ENCODE results near the gene QRICH2. TPM values are rescaled to one million over a fixed set of nuclear protein-coding genes. Genes with fewer than 3 reads are reported as not detected.

QRICH2 gene
- total and polyA plus RNA-seq, 10 of the 15 experiments (the other 5 are each of a cell fraction or from before 2014, with no cell fraction given), result 0.04 to 0.72 (median 0.25) TPM

DNA sequence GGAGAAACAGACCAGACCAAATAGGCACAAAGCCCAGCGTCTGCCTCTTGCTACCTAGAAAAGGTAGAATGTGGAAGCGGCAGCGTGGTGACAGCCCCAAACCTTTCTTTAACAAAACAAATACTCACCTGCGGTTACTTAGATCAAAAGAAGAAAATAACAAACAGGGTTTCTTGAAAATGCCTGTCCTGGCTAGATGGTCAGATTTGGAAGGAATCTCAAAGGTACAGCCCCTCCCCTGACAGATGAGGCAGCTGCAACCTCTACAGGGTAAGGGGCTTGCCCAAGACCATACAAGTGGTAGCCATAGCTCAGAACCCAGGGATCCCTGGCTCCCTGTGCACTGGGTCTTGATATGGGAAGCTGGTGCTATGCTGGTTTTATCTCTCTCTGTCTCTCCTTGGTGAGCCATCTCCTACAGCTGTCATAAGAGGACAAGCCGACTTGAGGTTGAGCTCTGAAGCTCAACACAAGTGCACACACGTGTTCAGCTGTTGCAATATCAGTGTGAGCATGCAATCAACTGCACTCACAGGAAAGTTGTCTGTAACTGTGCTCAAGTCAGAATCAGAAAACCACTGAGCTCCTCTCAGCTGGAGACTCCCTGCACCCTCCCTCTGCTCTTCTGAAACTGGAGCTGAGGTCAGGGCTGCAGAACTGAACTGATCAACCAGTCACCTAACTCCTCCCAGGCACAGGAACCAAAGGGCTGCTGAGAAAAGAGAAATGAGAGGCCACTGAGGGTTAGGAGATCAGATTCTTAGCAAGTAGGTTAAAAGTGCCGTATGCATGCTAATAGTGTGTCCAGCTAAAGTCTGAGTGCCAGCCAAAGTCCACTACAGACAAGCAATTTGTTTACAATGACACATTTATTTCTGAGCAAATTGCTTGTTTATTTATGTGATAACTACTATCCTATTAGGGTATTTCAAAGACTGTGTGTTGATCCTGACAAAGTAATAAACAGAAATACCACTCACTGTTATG lies 61.7 kb downstream of the QRICH2 start (continued):
- TF ChIP-seq IKZF2 (IDR thresholded peaks at IDR 0.05) (peak; percentile 85 to 88), EP300 (IDR thresholded peaks at IDR 0.05; ENCODE audit: borderline replicate concordance in 1 of 2, control insufficient read depth in 1 of 2, low read depth in 2 of 2, low read length in 2 of 2) (peak; percentile 68 to 81), ZNF274 (IDR thresholded peaks at IDR 0.05; ENCODE audit: insufficient read depth, insufficient read length) (no peak), NFYA (IDR thresholded peaks at IDR 0.05; ENCODE audit: borderline replicate concordance, low read depth, low read length) (no peak), SUZ12 (IDR thresholded peaks at IDR 0.05; ENCODE audit: unreplicated experiment) (no peak), LARP7 (IDR thresholded peaks at IDR 0.05) (no peak), ZNF24 (IDR thresholded peaks at IDR 0.05) (peak; percentile 60; the same call in 1 of the 2 replicates), SMAD1 (IDR thresholded peaks at IDR 0.05; ENCODE audit: low read depth, partially characterized antibody) (no peak), ASH2L (IDR thresholded peaks at IDR 0.05; ENCODE audit: borderline replicate concordance, low read depth) (no peak), MTA3 (IDR thresholded peaks at IDR 0.05; ENCODE audit: borderline replicate concordance, low read length) (peak; percentile 60; the same call in 1 of the 2 replicates), TCF12 (IDR thresholded peaks at IDR 0.05; ENCODE audit: low read depth, low read length) (peak; percentile 84; the same call in 1 of the 2 replicates), CHD1 (IDR thresholded peaks at IDR 0.05; ENCODE audit: low read depth, low read length) (no peak), IRF4 (IDR thresholded peaks at IDR 0.05; ENCODE audit: low read depth, low read length) (peak; percentile 87), NR2F1 (conservative IDR thresholded peaks at IDR 0.05) (peak; percentile 95), PAX8 (IDR thresholded peaks at IDR 0.05) (no peak), ESRRA (IDR thresholded peaks at IDR 0.05; ENCODE audit: low read length) (no peak), KLF5 (IDR thresholded peaks at IDR 0.05; ENCODE audit: partially characterized antibody) (peak; percentile 40), ZNF384 (IDR thresholded peaks at IDR 0.05; ENCODE audit: borderline replicate concordance, low read depth, low read length) (no peak)
- TF ChIP-seq, protein P1, sequence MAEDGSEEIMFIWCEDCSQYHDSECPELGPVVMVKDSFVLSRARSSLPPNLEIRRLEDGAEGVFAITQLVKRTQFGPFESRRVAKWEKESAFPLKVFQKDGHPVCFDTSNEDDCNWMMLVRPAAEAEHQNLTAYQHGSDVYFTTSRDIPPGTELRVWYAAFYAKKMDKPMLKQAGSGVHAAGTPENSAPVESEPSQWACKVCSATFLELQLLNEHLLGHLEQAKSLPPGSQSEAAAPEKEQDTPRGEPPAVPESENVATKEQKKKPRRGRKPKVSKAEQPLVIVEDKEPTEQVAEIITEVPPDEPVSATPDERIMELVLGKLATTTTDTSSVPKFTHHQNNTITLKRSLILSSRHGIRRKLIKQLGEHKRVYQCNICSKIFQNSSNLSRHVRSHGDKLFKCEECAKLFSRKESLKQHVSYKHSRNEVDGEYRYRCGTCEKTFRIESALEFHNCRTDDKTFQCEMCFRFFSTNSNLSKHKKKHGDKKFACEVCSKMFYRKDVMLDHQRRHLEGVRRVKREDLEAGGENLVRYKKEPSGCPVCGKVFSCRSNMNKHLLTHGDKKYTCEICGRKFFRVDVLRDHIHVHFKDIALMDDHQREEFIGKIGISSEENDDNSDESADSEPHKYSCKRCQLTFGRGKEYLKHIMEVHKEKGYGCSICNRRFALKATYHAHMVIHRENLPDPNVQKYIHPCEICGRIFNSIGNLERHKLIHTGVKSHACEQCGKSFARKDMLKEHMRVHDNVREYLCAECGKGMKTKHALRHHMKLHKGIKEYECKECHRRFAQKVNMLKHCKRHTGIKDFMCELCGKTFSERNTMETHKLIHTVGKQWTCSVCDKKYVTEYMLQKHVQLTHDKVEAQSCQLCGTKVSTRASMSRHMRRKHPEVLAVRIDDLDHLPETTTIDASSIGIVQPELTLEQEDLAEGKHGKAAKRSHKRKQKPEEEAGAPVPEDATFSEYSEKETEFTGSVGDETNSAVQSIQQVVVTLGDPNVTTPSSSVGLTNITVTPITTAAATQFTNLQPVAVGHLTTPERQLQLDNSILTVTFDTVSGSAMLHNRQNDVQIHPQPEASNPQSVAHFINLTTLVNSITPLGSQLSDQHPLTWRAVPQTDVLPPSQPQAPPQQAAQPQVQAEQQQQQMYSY (CRISPR knock-in tag; IDR thresholded peaks at IDR 0.05), result no peak
- TF ChIP-seq, protein P2, sequence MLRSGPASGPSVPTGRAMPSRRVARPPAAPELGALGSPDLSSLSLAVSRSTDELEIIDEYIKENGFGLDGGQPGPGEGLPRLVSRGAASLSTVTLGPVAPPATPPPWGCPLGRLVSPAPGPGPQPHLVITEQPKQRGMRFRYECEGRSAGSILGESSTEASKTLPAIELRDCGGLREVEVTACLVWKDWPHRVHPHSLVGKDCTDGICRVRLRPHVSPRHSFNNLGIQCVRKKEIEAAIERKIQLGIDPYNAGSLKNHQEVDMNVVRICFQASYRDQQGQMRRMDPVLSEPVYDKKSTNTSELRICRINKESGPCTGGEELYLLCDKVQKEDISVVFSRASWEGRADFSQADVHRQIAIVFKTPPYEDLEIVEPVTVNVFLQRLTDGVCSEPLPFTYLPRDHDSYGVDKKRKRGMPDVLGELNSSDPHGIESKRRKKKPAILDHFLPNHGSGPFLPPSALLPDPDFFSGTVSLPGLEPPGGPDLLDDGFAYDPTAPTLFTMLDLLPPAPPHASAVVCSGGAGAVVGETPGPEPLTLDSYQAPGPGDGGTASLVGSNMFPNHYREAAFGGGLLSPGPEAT (IDR thresholded peaks at IDR 0.05; ENCODE audit: low read depth), result peak; percentile 82; the same call in 1 of the 2 replicates
- TF ChIP-seq, protein P3, sequence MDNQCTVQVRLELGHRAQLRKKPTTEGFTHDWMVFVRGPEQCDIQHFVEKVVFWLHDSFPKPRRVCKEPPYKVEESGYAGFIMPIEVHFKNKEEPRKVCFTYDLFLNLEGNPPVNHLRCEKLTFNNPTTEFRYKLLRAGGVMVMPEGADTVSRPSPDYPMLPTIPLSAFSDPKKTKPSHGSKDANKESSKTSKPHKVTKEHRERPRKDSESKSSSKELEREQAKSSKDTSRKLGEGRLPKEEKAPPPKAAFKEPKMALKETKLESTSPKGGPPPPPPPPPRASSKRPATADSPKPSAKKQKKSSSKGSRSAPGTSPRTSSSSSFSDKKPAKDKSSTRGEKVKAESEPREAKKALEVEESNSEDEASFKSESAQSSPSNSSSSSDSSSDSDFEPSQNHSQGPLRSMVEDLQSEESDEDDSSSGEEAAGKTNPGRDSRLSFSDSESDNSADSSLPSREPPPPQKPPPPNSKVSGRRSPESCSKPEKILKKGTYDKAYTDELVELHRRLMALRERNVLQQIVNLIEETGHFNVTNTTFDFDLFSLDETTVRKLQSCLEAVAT (IDR thresholded peaks at IDR 0.05), result peak; percentile 66; the same call in 1 of the 2 replicates
- TF ChIP-seq, protein P4, sequence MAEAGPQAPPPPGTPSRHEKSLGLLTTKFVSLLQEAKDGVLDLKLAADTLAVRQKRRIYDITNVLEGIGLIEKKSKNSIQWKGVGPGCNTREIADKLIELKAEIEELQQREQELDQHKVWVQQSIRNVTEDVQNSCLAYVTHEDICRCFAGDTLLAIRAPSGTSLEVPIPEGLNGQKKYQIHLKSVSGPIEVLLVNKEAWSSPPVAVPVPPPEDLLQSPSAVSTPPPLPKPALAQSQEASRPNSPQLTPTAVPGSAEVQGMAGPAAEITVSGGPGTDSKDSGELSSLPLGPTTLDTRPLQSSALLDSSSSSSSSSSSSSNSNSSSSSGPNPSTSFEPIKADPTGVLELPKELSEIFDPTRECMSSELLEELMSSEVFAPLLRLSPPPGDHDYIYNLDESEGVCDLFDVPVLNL (IDR thresholded peaks at IDR 0.05; ENCODE audit: low read depth, low read length), result no peak
